H9 (cell line): ENCODE results near the gene TRIM27. TPM values are rescaled to one million over a fixed set of nuclear protein-coding genes. Genes with fewer than 3 reads are reported as not detected.

Experiments used
- DNase-seq: peaks from one replicate; pipeline ENCODE4 v3.0.0-alpha.2; 2017
- H2AFZ ChIP-seq: one replicate; pipeline ENCODE4 v1.6.1; 2013; ENCODE audit warnings: mild to moderate bottlenecking, low read length, control low read depth, moderate library complexity
- H2AK5ac ChIP-seq: 2 replicates; pipeline ENCODE4 v1.6.1; 2013; ENCODE audit warnings: low read length, control low read depth, mixed read lengths; ENCODE audit not compliant: insufficient read length
- H2BK120ac ChIP-seq: one replicate; pipeline ENCODE4 v1.6.1; 2013; ENCODE audit warnings: low read depth, mild to moderate bottlenecking, low read length, control low read depth, inconsistent platforms; ENCODE audit not compliant: poor library complexity, severe bottlenecking
- H2BK12ac ChIP-seq: 2 replicates; pipeline ENCODE4 v1.6.1; 2013; ENCODE audit warnings: low read length, control low read depth, mixed read lengths, low read depth; ENCODE audit not compliant: insufficient read length
- H2BK15ac ChIP-seq: 2 replicates; pipeline ENCODE4 v1.6.1; 2013; ENCODE audit warnings: low read depth, low read length, control low read depth
- H2BK20ac ChIP-seq: one replicate; pipeline ENCODE4 v1.6.1; 2013; ENCODE audit warnings: low read depth, mild to moderate bottlenecking, low read length, control low read depth, inconsistent platforms; ENCODE audit not compliant: poor library complexity, severe bottlenecking
- H2BK5ac ChIP-seq: 2 replicates; pipeline ENCODE4 v1.6.1; 2013; ENCODE audit warnings: low read length, control low read depth, mixed read lengths; ENCODE audit not compliant: insufficient read length
- H3K14ac ChIP-seq: 2 replicates; pipeline ENCODE4 v1.6.1; 2013; ENCODE audit warnings: low read length, control low read depth; ENCODE audit not compliant: insufficient read depth
- H3K18ac ChIP-seq: 2 replicates; pipeline ENCODE4 v1.6.1; 2013; ENCODE audit warnings: low read depth, mild to moderate bottlenecking, mixed read lengths, low read length, control low read depth; ENCODE audit not compliant: insufficient read length
- H3K23ac ChIP-seq: 2 replicates; pipeline ENCODE4 v1.6.1; 2013; ENCODE audit warnings: low read length, control low read depth, mixed read lengths, low read depth; ENCODE audit not compliant: insufficient read length
- H3K23me2 ChIP-seq: 2 replicates; pipeline ENCODE4 v1.6.1; 2013; ENCODE audit warnings: low read depth, mild to moderate bottlenecking, mixed read lengths, low read length, control low read depth; ENCODE audit not compliant: insufficient read length, poor library complexity, severe bottlenecking
- H3K27ac ChIP-seq: 2 replicates; pipeline ENCODE4 v1.5.1; 2013; ENCODE audit warnings: low read length, control low read depth, mixed read lengths, low read depth; ENCODE audit not compliant: insufficient read length
- H3K27me3 ChIP-seq: 2 replicates; pipeline ENCODE4 v1.6.1; 2013; ENCODE audit warnings: low read length, control low read depth, inconsistent platforms; ENCODE audit not compliant: insufficient read depth
- H3K4ac ChIP-seq: 2 replicates; pipeline ENCODE4 v1.6.1; 2013; ENCODE audit warnings: low read depth, mild to moderate bottlenecking, control low read depth, inconsistent platforms, low read length, moderate library complexity
- H3K4me1 ChIP-seq: 2 replicates; pipeline ENCODE4 v1.6.1; 2013; ENCODE audit warnings: low read length, control low read depth, inconsistent platforms; ENCODE audit not compliant: insufficient read depth
- H3K4me2 ChIP-seq: 2 replicates; pipeline ENCODE4 v1.6.1; 2013; ENCODE audit warnings: low read length, control low read depth, mixed read lengths; ENCODE audit not compliant: insufficient read length, insufficient read depth
- H3K56ac ChIP-seq: 2 replicates; pipeline ENCODE4 v1.6.1; 2013; ENCODE audit warnings: low read depth, mild to moderate bottlenecking, mixed read lengths, low read length, control low read depth; ENCODE audit not compliant: insufficient read length
- H3K79me1 ChIP-seq: 2 replicates; pipeline ENCODE4 v1.6.1; 2013; ENCODE audit warnings: low read depth, mild to moderate bottlenecking, moderate library complexity, low read length, control low read depth, inconsistent platforms; ENCODE audit not compliant: insufficient read depth, poor library complexity, severe bottlenecking
- H3K79me2 ChIP-seq: 2 replicates; pipeline ENCODE4 v1.6.1; 2013; ENCODE audit warnings: low read length, control low read depth, inconsistent platforms; ENCODE audit not compliant: insufficient read depth
- H3K9ac ChIP-seq: 2 replicates; pipeline ENCODE4 v1.6.1; 2013; ENCODE audit warnings: low read length, control low read depth, mixed read lengths; ENCODE audit not compliant: insufficient read length; ENCODE audit errors: extremely low read depth
- H3K9me3 ChIP-seq: one replicate; pipeline ENCODE4 v1.6.1; 2013; ENCODE audit warnings: low read depth, low read length, inconsistent platforms; ENCODE audit not compliant: control insufficient read depth
- H3T11ph ChIP-seq: one replicate; pipeline ENCODE4 v1.6.1; 2013; ENCODE audit warnings: mild to moderate bottlenecking, low read length, control low read depth, inconsistent platforms
- H4K20me1 ChIP-seq: one replicate; pipeline ENCODE4 v1.6.1; 2013; ENCODE audit not compliant: control insufficient read depth, insufficient read length, insufficient read depth
- H4K5ac ChIP-seq: 2 replicates; pipeline ENCODE4 v1.6.1; 2013; ENCODE audit warnings: low read depth, mild to moderate bottlenecking, mixed read lengths, low read length, control low read depth; ENCODE audit not compliant: insufficient read length
- H4K8ac ChIP-seq: replicated peaks from 2 replicates; pipeline ENCODE4 v1.6.1; 2013; ENCODE audit warnings: low read length, control low read depth, mixed read lengths, low read depth; ENCODE audit not compliant: insufficient read length
- H4K91ac ChIP-seq: 2 replicates; pipeline ENCODE4 v1.6.1; 2013; ENCODE audit warnings: low read depth, mild to moderate bottlenecking, moderate library complexity, mixed read lengths, low read length, control low read depth; ENCODE audit not compliant: insufficient read length
- H3K27ac Mint-ChIP-seq, 3 experiments: 2 replicates in 2 of 3; 3 replicates in 1 of 3; pipeline ENCODE4 v1.8.0; 2020 to 2021; ENCODE audit warnings: mixed read lengths in 3 of 3, mild to moderate bottlenecking in 1 of 3, moderate library complexity in 1 of 3
- H3K27me3 Mint-ChIP-seq: 2 replicates; pipeline ENCODE4 v1.8.0; 2021; ENCODE audit warnings: low read depth, mild to moderate bottlenecking, moderate library complexity, mixed read lengths
- H3K36me3 Mint-ChIP-seq, 3 experiments: 2 replicates in 2 of 3; 3 replicates in 1 of 3; pipeline ENCODE4 v1.8.0; 2020 to 2021; ENCODE audit warnings: low read depth in 3 of 3, mixed read lengths in 3 of 3; ENCODE audit not compliant: insufficient read depth in 1 of 3
- H3K4me1 Mint-ChIP-seq, 2 experiments: 2 replicates each; pipeline ENCODE4 v1.8.0; 2020; ENCODE audit warnings: mixed read lengths in 2 of 2
- H3K4me3 Mint-ChIP-seq, 2 experiments: 2 replicates in 1 of 2; 3 replicates in 1 of 2; pipeline ENCODE4 v1.8.0; 2020 to 2021; ENCODE audit warnings: mild to moderate bottlenecking in 2 of 2, mixed read lengths in 2 of 2, moderate library complexity in 1 of 2
- H3K9me3 Mint-ChIP-seq, 2 experiments: 2 replicates in 1 of 2; 3 replicates in 1 of 2; pipeline ENCODE4 v1.8.0; 2020; ENCODE audit warnings: mild to moderate bottlenecking in 2 of 2, mixed read lengths in 2 of 2, moderate library complexity in 1 of 2
- CTCF ChIP-seq: fragments of 200-600 bp; sonication (generic); conservative IDR thresholded peaks from 3 replicates; pipeline ENCODE4 v1.8.0; 2021; ENCODE audit warnings: antibody characterized with exemption, mild to moderate bottlenecking
- WGBS: extraction: QIAGEN DNeasy Blood & Tissue Kit; methylation state at CpG from one replicate; pipeline ENCODE4 v1.1.7; 2013; ENCODE audit warnings: missing lambda C conversion rate, low lambda C conversion rate, mixed read lengths; ENCODE audit not compliant: insufficient read length; ENCODE audit errors: extremely low coverage; 5-methylcytosine and 5-hydroxymethylcytosine counted together
- total RNA-seq: library from RNA; stranded (reverse); gene quantifications from 2 replicates; pipeline ENCODE4 v1.2.1, GENCODE V29; 2021

TRIM27 gene
- total RNA-seq, 1 experiment from 2014 or later: 98.2 TPM

GRCh38 chr6:28896505-28897368 is 27.0 kb downstream of the TRIM27 start:
- H2BK120ac ChIP-seq: no peak overlapping the region
- DNase-seq: peak; percentile 61
- peak overlapping the region; percentile 7 for H2BK20ac ChIP-seq
- H3K4ac ChIP-seq: no peak overlapping the region; the same call in 1 of the 2 replicates
- peak overlapping the region; percentile 53 for H2AFZ ChIP-seq
- WGBS: no CpG with 5 or more reads among the region's 41 CpGs
- peak; percentile 50; the same call in 2 of the 3 replicates for TF ChIP-seq CTCF
- peaks cover 9% of the 10 kb centered on the region for H3K23me2 ChIP-seq
- Mint-ChIP-seq H3K9me3 (peaks cover 3 to 5% of the 10 kb centered on the region in 2 experiments; a peak in 3 of 5 replicates), H3K36me3 (peaks cover 3 to 19% (median 4%) of the 10 kb centered on the region in 3 experiments; a peak in 5 of 7 replicates), H3K4me3 (peak overlapping the region; percentile 96 to 98), H3K27me3 (peaks cover 4% of the 10 kb centered on the region; the same call in 1 of the 2 replicates), H3K27ac (peak overlapping the region; percentile 99 to 100 (median 100)), H3K4me1 (peaks cover 4 to 6% of the 10 kb centered on the region in 2 experiments; a peak in 3 of 4 replicates)
- H3K27me3 ChIP-seq: no peaks in the 10 kb centered on the region
- H3K9ac ChIP-seq: peak overlapping the region; percentile 93
- no peaks in the 10 kb centered on the region for H3K4me1 ChIP-seq
- H3K23ac ChIP-seq: no peak overlapping the region
- peak overlapping the region; percentile 55 for H3K27ac ChIP-seq
- peak overlapping the region; percentile 67 for H3T11ph ChIP-seq
- no peak overlapping the region for H4K91ac ChIP-seq
- no peak overlapping the region for H2AK5ac ChIP-seq
- no peaks in the 10 kb centered on the region for H3K79me2 ChIP-seq
- no peak overlapping the region for H2BK12ac ChIP-seq
- no peaks in the 10 kb centered on the region for H3K9me3 ChIP-seq
- H4K20me1 ChIP-seq: no peaks in the 10 kb centered on the region
- peak overlapping the region; percentile 55 for H2BK5ac ChIP-seq
- H4K8ac ChIP-seq: no peak overlapping the region
- no peak overlapping the region for H4K5ac ChIP-seq
- H3K14ac ChIP-seq: peak overlapping the region; percentile 70
- no peak overlapping the region for H3K56ac ChIP-seq
- no peaks in the 10 kb centered on the region for H3K79me1 ChIP-seq
- H3K18ac ChIP-seq: peak overlapping the region; percentile 36
- peak overlapping the region; percentile 44 for H3K4me2 ChIP-seq
- H2BK15ac ChIP-seq: no peak overlapping the region
